T-helper 2 cell treated with Interferon-gamma antibody and Interleukin-4, amounts not matched to agents 100 ng/mL and 5 ng/mL, for 36 hours (primary cell): ENCODE data around the gene CPNE7. TPM values are rescaled to one million over a fixed set of nuclear protein-coding genes. Genes with fewer than 3 reads are reported as not detected.
"Not testable (repeated sequence)": the region's sequence is repeated elsewhere in the genome, so short reads cannot be mapped to it uniquely, and the experiment has no call there.

Source experiments
- intact Hi-C: fragments of 100-400 bp; cut with micrococcal nuclease; formaldehyde crosslinking; loops from one replicate; pipeline ENCODE4 v1.15.1; 2023
- total RNA-seq: library from RNA; stranded (reverse); gene quantifications from 2 replicates; pipeline ENCODE4 v1.2.3, GENCODE V29; 2022

CPNE7 gene
- total RNA-seq, 1 donor from 2014 or later: 3.8 TPM

- intact Hi-C loops: no loop called here
Observed at GRCh38 chr16:89621136-89621697, 45.7 kb downstream of the CPNE7 start.

- intact Hi-C loops: no loop called here
Observed at GRCh38 chr16:89621698-89622409, 46.3 kb downstream of the CPNE7 start.

DNA sequence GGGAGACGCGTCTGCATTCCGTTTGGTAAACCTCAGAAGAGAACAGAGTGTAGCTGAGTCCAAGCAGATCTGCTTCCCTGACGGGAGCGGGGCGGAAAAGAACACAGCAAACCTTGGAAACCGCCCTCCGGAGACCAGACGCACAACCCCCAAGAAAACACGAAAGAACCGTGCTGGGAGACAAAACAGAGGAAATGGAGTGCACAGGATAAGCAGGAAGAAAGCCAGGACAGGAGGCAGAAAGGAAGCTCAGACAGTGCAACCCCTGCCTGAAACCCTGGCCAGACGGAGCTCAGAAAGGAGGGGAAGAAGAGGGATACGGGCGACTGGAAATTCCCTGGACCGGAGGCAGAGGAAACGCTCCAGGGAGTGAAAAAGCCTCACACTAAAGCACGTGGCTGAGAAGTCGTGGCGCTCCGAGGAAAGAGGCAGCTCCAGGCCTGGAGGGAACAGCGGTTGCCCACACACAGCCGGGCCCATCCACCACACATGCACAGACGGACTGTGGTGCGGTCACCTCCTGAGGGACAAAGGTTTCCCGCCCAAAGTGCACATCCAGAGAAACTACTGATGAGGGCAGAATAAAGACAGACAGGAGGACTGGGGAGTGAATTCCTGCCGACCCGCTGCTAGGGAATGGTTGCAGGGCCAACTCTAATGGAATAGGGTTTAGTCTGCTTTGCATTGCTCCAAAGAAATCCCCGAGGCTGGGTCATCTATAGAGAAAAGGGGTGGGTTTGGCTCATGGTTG lies 48.1 kb downstream of the CPNE7 start:
- intact Hi-C loops: no loop called here

- intact Hi-C loops: no loop called here
Observed at GRCh38 chr16:89624777-89625761, 49.5 kb downstream of the CPNE7 start.

DNA sequence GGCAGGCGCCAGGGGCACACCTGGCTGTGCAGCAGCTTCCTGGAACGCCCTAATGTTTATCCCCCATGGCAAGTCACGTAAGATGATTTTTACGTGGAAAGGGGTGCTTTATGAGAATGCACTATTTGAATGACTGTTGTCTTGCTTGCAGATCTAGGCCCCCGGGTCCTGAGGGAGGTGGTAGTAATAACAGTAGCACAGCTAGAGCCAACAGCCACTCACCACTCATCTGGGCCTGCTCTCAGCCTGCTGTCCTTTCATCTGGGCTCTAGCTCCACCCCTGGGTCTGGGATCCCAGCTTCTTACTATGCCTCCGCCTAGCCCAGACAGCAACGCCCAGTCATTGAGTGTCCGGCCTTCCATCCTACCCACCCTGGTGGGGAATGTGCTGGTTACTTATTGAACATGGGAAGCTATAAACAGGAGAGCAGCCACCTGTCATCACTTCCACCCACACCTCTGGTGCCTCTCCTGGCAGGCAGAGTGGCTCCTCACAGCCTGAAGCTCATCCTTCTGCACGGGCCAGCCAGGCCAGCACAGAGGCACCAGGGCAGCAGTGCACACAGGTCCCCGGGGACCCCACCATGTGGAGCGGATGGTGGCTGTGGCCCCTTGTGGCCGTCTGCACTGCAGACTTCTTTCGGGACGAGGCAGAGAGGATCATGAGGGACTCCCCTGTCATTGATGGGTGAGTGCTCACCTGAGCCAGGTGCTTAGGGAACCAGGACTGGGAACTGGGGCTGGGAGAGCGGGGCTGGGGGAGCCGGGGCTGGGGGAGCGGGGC lies 54.5 kb downstream of the CPNE7 start:
- intact Hi-C loops: no loop called here

DNA sequence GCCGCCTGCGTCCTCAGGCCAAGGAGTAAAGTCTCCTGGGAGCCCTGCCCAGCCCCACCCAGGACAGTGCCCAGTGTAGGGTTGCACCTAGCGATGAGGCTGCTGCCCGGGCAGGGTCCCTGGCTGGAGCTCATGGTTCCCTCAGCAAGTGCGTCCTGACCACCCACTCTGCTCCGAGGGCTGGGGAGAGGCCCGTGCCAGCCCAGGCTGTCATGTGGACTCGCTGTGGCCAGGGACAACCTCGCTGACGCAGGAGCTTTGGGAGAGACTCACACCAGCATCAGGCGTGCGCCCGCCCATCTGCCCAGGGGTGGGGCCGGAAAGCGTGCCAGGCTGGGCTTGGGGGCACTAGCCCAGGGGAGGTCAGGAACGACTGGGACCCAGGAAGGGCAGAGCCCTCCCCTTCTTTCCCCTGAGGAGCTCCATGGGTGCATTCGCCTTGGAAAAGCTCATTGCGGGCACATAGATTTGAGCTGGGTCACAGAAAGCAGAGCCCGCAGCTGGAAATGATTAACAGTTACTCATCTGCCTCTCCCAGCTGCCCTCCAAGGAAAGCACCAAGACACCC lies 57.6 kb downstream of the CPNE7 start:
- intact Hi-C loops: no loop called here

- intact Hi-C loops: not testable (repeated sequence)
Observed at GRCh38 chr16:89634463-89635385, 59.2 kb downstream of the CPNE7 start.

DNA sequence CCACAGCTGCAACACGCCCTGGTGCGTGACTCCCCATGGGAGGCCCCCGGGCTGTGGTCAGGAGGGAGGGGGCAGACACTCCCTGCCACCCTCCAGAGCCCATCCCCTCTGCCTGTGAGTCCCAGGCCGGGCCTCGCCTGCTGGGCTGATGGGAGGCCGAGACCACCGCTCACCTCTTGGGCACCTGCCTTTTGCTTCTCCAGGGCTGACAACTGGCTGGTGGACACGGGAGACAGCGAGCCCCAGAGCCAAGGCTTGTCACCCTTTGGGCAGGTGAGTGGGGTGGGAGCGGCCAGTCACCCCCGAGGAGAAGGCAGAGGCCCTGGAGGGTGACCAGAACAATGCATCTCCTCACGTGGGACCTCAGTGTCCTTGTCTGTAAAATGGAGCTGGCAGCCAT lies 61.1 kb downstream of the CPNE7 start:
- intact Hi-C loops: no loop called here

GRCh38 chr16:89637379-89637778 lies 61.8 kb downstream of the CPNE7 start:
- intact Hi-C loops: no loop called here

DNA sequence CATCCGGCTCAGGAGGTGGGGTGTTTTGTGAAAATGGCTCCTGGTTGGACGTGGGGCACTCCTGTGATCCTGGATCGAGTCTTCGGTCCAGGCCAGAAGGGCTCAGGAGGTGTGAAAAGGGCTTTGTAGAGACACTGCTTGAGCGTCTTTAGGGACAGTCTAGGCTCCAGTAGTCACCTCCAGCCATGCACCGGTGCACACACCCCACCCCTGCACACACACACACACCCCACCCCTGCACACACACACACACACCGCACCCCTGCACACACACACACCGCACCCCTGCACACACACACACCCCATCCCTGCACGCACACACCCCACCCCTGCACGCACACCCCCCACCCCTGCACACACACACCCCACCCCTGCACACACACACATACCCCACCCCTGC lies 62.9 kb downstream of the CPNE7 start:
- intact Hi-C loops: no loop called here

- intact Hi-C loops: no loop called here
Observed at GRCh38 chr16:89639385-89639784, 63.8 kb downstream of the CPNE7 start.

DNA sequence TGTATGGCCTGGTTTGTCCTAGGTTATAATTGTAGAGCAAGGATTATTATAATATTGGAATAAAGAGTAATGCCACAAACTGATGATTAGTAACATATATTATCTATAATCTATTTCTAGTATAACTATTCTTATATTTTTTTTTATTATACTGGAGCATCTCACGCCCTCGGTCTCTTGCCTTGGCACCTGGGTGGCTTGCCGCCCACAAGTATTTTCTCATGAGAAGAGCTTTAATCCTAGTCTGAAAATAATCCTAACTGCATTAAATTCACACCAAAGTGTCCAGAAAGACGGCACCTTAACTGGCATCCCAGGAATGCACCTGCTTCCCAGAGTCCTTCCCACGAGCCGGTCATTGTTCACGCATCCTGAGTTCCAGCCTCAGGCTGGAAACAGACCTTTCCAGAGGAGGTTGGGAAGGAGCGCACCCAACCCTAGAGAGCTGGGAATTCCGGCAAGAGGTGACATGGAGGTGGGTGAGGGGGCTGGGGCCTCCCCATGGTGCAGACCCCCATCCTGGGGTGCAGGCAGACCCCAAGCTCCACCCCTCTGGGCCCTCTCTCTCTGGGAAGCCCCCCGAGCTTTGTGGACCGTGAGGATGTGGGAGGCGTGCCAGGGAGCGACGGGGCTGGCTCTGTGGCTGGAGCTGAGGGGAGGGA lies 66.0 kb downstream of the CPNE7 start:
- intact Hi-C loops: loop anchor here (1.0 kb wide), 1 partner anchor 67 kb away; no protein-coding TSS in a partner anchor

- intact Hi-C loops: no loop called here
Observed at GRCh38 chr16:89642574-89642973, 67.0 kb downstream of the CPNE7 start.

GRCh38 chr16:89643769-89644300 lies 68.3 kb downstream of the CPNE7 start:
- intact Hi-C loops: no loop called here

- intact Hi-C loops: no loop called here
Observed at GRCh38 chr16:89645122-89645521, 69.6 kb downstream of the CPNE7 start.

- intact Hi-C loops: no loop called here
Observed at GRCh38 chr16:89646270-89646669, 70.7 kb downstream of the CPNE7 start.
